AG04450 (cell line): ENCODE results near the gene GFPT1. TPM values are rescaled to one million over a fixed set of nuclear protein-coding genes. Genes with fewer than 3 reads are reported as not detected.

ENCODE experiments used
- CTCF ChIA-PET: fragments of 300-600, 350-600 bp; formaldehyde crosslinking; extraction: SDS; loops from one replicate; lab custom pipeline; 2022; ENCODE audit warnings: antibody characterized with exemption, inconsistent platforms; lab: Charles Lee
- POLR2A ChIA-PET: fragments of 350-600 bp; formaldehyde crosslinking; extraction: SDS; loops from one replicate; lab custom pipeline; 2021; ENCODE audit warnings: antibody characterized with exemption, inconsistent platforms; lab: Yijun Ruan, JAX
- DNase-seq: peaks from one replicate; pipeline ENCODE4 v3.0.0-alpha.2; 2011; ENCODE audit warnings: low read depth, low spot score
- H3K27ac ChIP-seq: one replicate; pipeline ENCODE4 v1.5.1; 2012; ENCODE audit warnings: low read depth, low read length, control low read depth
- H3K27me3 ChIP-seq: one replicate; pipeline ENCODE4 v1.6.0; 2012; ENCODE audit warnings: low read length; ENCODE audit not compliant: control insufficient read depth, insufficient read depth
- H3K4me3 ChIP-seq: 2 replicates; pipeline ENCODE4 v1.5.1; 2011; ENCODE audit warnings: mild to moderate bottlenecking, low read depth, low read length, control low read depth
- H3K9me3 ChIP-seq: 2 replicates; pipeline ENCODE4 v1.5.1; 2012; ENCODE audit warnings: low read length; ENCODE audit not compliant: control insufficient read depth, insufficient read depth
- polyA plus RNA-seq: library from polyadenylated mRNA; depleted of rRNA; stranded (reverse); fragments of >200 nt; gene quantifications from 2 replicates; pipeline ENCODE4 v1.2.3, GENCODE V29; 2011
- TF ChIP-seq, protein P1 (sequence below): IDR thresholded peaks from 2 replicates; pipeline ENCODE4 v1.5.1; 2011; ENCODE audit warnings: low read depth, low read length, control low read depth, inconsistent platforms

Gene GFPT1
- polyA plus RNA-seq, 1 experiment = 47.4 TPM

GRCh38 chr2:69291004-69291650 lies 95.9 kb downstream of the GFPT1 start:
- POLR2A ChIA-PET = no interaction called here
- no peaks in the 10 kb centered on the region for H3K9me3 ChIP-seq

GRCh38 chr2:69288429-69288828 lies 98.6 kb downstream of the GFPT1 start:
- TF ChIP-seq, protein P1, sequence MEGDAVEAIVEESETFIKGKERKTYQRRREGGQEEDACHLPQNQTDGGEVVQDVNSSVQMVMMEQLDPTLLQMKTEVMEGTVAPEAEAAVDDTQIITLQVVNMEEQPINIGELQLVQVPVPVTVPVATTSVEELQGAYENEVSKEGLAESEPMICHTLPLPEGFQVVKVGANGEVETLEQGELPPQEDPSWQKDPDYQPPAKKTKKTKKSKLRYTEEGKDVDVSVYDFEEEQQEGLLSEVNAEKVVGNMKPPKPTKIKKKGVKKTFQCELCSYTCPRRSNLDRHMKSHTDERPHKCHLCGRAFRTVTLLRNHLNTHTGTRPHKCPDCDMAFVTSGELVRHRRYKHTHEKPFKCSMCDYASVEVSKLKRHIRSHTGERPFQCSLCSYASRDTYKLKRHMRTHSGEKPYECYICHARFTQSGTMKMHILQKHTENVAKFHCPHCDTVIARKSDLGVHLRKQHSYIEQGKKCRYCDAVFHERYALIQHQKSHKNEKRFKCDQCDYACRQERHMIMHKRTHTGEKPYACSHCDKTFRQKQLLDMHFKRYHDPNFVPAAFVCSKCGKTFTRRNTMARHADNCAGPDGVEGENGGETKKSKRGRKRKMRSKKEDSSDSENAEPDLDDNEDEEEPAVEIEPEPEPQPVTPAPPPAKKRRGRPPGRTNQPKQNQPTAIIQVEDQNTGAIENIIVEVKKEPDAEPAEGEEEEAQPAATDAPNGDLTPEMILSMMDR = no peak
- no peak overlapping the region for H3K4me3 ChIP-seq
- no peaks in the 10 kb centered on the region for H3K9me3 ChIP-seq
- H3K27ac ChIP-seq = no peak overlapping the region
- DNase-seq = no peak
- CTCF ChIA-PET = no interaction called here
- no peaks in the 10 kb centered on the region for H3K27me3 ChIP-seq
- POLR2A ChIA-PET = no interaction called here

More at GRCh38 chr2:69291004-69291650, 95.9 kb downstream of the GFPT1 start:
- TF ChIP-seq, protein P1 = no peak
- Histone ChIP-seq H3K27me3 (no peaks in the 10 kb centered on the region), H3K4me3 (no peak overlapping the region), H3K27ac (peak overlapping the region; percentile 22)
- CTCF ChIA-PET = no interaction called here
- peak; percentile 29 for DNase-seq

GRCh38 chr2:69287544-69287943 lies 99.5 kb downstream of the GFPT1 start:
- Histone ChIP-seq H3K4me3 (no peak overlapping the region), H3K27ac (no peak overlapping the region), H3K27me3 (no peaks in the 10 kb centered on the region), H3K9me3 (no peaks in the 10 kb centered on the region)
- DNase-seq = no peak
- TF ChIP-seq, protein P1 = no peak
- CTCF ChIA-PET = no interaction called here
- POLR2A ChIA-PET = no interaction called here

GRCh38 chr2:69285379-69285894 lies 101.6 kb downstream of the GFPT1 start:
- Histone ChIP-seq H3K9me3 (no peaks in the 10 kb centered on the region), H3K27me3 (no peaks in the 10 kb centered on the region), H3K4me3 (no peak overlapping the region), H3K27ac (no peak overlapping the region)
- TF ChIP-seq, protein P1 = no peak
- ChIA-PET CTCF (interaction anchor here (1.1 kb wide), 1 partner anchor 19 kb away, joined by 3 read pairs; no protein-coding TSS in a partner anchor), POLR2A (no interaction called here)
- DNase-seq = no peak

- CTCF ChIA-PET = no interaction called here
- Histone ChIP-seq H3K27ac (no peak overlapping the region), H3K9me3 (no peaks in the 10 kb centered on the region), H3K4me3 (no peak overlapping the region), H3K27me3 (no peaks in the 10 kb centered on the region)
- DNase-seq = no peak
- POLR2A ChIA-PET = no interaction called here
- TF ChIP-seq, protein P1 = no peak
These were observed 106.1 kb downstream of the GFPT1 start for GRCh38 chr2:69280796-69281412.
